ENCODE data around the gene RERE.

- no peak for TF ChIP-seq CTCF (IDR thresholded peaks at IDR 0.05)
- TF ChIP-seq POLR2A (IDR thresholded peaks at IDR 0.05), result no peak
- no peak for TF ChIP-seq POLR2AphosphoS5 (IDR thresholded peaks at IDR 0.05; ENCODE audit: insufficient read depth in 1 of 2, low read depth in 1 of 2)
Observed at GRCh38 chr1:8863794-8864233, 46.4 kb upstream of the RERE start.
